ENCODE data around the gene PDGFD.

PDGFD gene

GRCh38 chr11:104064034-104064630 lies 99.8 kb downstream of the PDGFD start:
- no peaks in the 10 kb centered on the region for H3K9me3 ChIP-seq (ENCODE audit: insufficient read depth, low read depth, low read length)
- H3K4me1 ChIP-seq (ENCODE audit: insufficient read depth, low read length) = peaks cover 5% of the 10 kb centered on the region; the same call in 1 of the 2 replicates
- no peak overlapping the region for H3K27ac ChIP-seq (ENCODE audit: low read length)
- H3K4me3 ChIP-seq (ENCODE audit: low read length) = no peak overlapping the region
- no peaks in the 10 kb centered on the region for H3K27me3 ChIP-seq (ENCODE audit: insufficient read depth, low read length)
- no peak overlapping the region for H3K9ac ChIP-seq (ENCODE audit: low read depth, low read length)
- no peaks in the 10 kb centered on the region for H3K36me3 ChIP-seq (ENCODE audit: insufficient read depth, low read depth, low read length)

DNA sequence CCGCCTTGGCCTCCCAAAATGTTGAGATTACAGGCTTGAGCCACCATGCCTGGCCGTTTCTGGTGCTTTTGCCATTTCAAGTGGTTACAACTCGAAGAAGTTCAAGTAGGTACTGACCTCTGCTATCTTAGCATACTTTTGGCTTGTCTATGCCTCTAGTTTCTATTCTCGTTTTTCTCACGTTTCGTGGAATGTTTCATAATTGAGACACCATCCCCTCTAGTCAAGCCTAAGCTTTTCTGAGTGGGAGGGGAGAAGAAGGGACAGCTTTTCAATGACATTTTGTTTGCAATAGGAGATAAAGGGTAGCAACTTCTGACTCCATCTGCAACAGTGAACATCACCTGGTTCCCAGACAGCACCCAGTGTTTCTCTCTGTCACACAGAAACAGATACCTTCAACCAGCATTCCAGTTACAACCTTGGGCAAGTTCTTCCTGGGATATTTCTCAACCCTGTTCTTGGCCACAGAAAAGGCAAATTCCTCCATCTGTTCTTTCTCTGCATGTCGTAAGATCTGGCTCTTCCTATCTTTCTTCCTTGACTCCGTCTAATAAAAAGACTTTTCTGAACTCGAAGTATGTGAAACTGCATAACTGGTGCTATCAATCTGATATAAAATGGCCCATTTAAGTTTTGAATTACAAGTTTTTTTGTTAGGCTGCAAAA lies 102.0 kb downstream of the PDGFD start:
- H3K9me3 ChIP-seq (ENCODE audit: insufficient read depth, low read depth, low read length) = no peaks in the 10 kb centered on the region
- H3K4me1 ChIP-seq (ENCODE audit: insufficient read depth, low read length) = peaks cover 5% of the 10 kb centered on the region; the same call in 1 of the 2 replicates
- no peak overlapping the region for H3K4me3 ChIP-seq (ENCODE audit: low read length)

GRCh38 chr11:104060820-104061219 lies 103.1 kb downstream of the PDGFD start:
- H3K4me1 ChIP-seq (ENCODE audit: insufficient read depth, low read length) = peaks cover 5% of the 10 kb centered on the region; the same call in 1 of the 2 replicates
- H3K9me3 ChIP-seq (ENCODE audit: insufficient read depth, low read depth, low read length) = no peaks in the 10 kb centered on the region
- H3K4me3 ChIP-seq (ENCODE audit: low read length) = no peak overlapping the region
- no peaks in the 10 kb centered on the region for H3K27me3 ChIP-seq (ENCODE audit: insufficient read depth, low read length)
- H3K36me3 ChIP-seq (ENCODE audit: insufficient read depth, low read depth, low read length) = no peaks in the 10 kb centered on the region
- H3K27ac ChIP-seq (ENCODE audit: low read length) = no peak overlapping the region
- no peak overlapping the region for H3K9ac ChIP-seq (ENCODE audit: low read depth, low read length)

More for the DNA sequence above, 102.0 kb downstream of the PDGFD start:
- Histone ChIP-seq H3K9ac (ENCODE audit: low read depth, low read length) (no peak overlapping the region), H3K27ac (ENCODE audit: low read length) (no peak overlapping the region), H3K36me3 (ENCODE audit: insufficient read depth, low read depth, low read length) (no peaks in the 10 kb centered on the region), H3K27me3 (ENCODE audit: insufficient read depth, low read length) (no peaks in the 10 kb centered on the region)

GRCh38 chr11:104060004-104060794 lies 103.7 kb downstream of the PDGFD start:
- Histone ChIP-seq H3K36me3 (ENCODE audit: insufficient read depth, low read depth, low read length) (no peaks in the 10 kb centered on the region), H3K27me3 (ENCODE audit: insufficient read depth, low read length) (no peaks in the 10 kb centered on the region), H3K27ac (ENCODE audit: low read length) (peak overlapping the region; percentile 6)

GRCh38 chr11:104058680-104059079 lies 105.3 kb downstream of the PDGFD start:
- peaks cover 5% of the 10 kb centered on the region; the same call in 1 of the 2 replicates for H3K4me1 ChIP-seq (ENCODE audit: insufficient read depth, low read length)

More at GRCh38 chr11:104060004-104060794, 103.7 kb downstream of the PDGFD start:
- Histone ChIP-seq H3K9ac (ENCODE audit: low read depth, low read length) (no peak overlapping the region), H3K9me3 (ENCODE audit: insufficient read depth, low read depth, low read length) (no peaks in the 10 kb centered on the region), H3K4me1 (ENCODE audit: insufficient read depth, low read length) (peaks cover 5% of the 10 kb centered on the region; the same call in 1 of the 2 replicates), H3K4me3 (ENCODE audit: low read length) (no peak overlapping the region)

GRCh38 chr11:104057908-104058307 lies 106.0 kb downstream of the PDGFD start:
- Histone ChIP-seq H3K4me3 (ENCODE audit: low read length) (no peak overlapping the region), H3K9me3 (ENCODE audit: insufficient read depth, low read depth, low read length) (no peaks in the 10 kb centered on the region), H3K9ac (ENCODE audit: low read depth, low read length) (no peak overlapping the region), H3K4me1 (ENCODE audit: insufficient read depth, low read length) (peaks cover 5% of the 10 kb centered on the region; the same call in 1 of the 2 replicates), H3K36me3 (ENCODE audit: insufficient read depth, low read depth, low read length) (no peaks in the 10 kb centered on the region), H3K27me3 (ENCODE audit: insufficient read depth, low read length) (no peaks in the 10 kb centered on the region), H3K27ac (ENCODE audit: low read length) (no peak overlapping the region)

More at GRCh38 chr11:104058680-104059079, 105.3 kb downstream of the PDGFD start:
- H3K27ac ChIP-seq (ENCODE audit: low read length) = no peak overlapping the region
- no peaks in the 10 kb centered on the region for H3K27me3 ChIP-seq (ENCODE audit: insufficient read depth, low read length)
- no peak overlapping the region for H3K9ac ChIP-seq (ENCODE audit: low read depth, low read length)
- H3K9me3 ChIP-seq (ENCODE audit: insufficient read depth, low read depth, low read length) = no peaks in the 10 kb centered on the region
- H3K4me3 ChIP-seq (ENCODE audit: low read length) = no peak overlapping the region
- H3K36me3 ChIP-seq (ENCODE audit: insufficient read depth, low read depth, low read length) = no peaks in the 10 kb centered on the region

DNA sequence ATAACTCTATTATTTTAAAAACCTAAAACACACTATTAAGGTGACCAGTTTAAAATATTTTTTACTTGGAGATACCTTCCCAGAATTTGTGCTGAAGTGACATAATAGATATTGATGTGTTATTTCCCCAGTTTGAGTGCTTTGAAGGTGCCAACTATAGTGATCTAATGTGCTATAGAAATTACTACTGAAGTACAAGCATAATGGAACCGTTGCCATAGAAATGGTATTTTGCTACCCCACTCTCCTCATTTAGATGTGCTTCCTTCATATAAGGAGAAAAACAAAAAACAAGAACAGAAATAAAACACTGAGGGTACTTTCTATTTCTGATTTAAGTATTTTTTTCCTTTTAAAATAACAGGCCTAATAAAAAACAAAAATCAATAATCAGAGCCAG lies 108.4 kb downstream of the PDGFD start:
- Histone ChIP-seq H3K36me3 (ENCODE audit: insufficient read depth, low read depth, low read length) (no peaks in the 10 kb centered on the region), H3K4me3 (ENCODE audit: low read length) (no peak overlapping the region), H3K9me3 (ENCODE audit: insufficient read depth, low read depth, low read length) (no peaks in the 10 kb centered on the region), H3K4me1 (ENCODE audit: insufficient read depth, low read length) (peaks cover 8% of the 10 kb centered on the region; the same call in 1 of the 2 replicates), H3K27me3 (ENCODE audit: insufficient read depth, low read length) (no peaks in the 10 kb centered on the region), H3K9ac (ENCODE audit: low read depth, low read length) (no peak overlapping the region), H3K27ac (ENCODE audit: low read length) (no peak overlapping the region)

GRCh38 chr11:104054911-104055529 lies 108.9 kb downstream of the PDGFD start:
- no peak overlapping the region for H3K27ac ChIP-seq (ENCODE audit: low read length)
- H3K27me3 ChIP-seq (ENCODE audit: insufficient read depth, low read length) = no peaks in the 10 kb centered on the region
- no peaks in the 10 kb centered on the region for H3K36me3 ChIP-seq (ENCODE audit: insufficient read depth, low read depth, low read length)
- H3K9me3 ChIP-seq (ENCODE audit: insufficient read depth, low read depth, low read length) = no peaks in the 10 kb centered on the region
- H3K4me1 ChIP-seq (ENCODE audit: insufficient read depth, low read length) = peaks cover 3% of the 10 kb centered on the region; the same call in 1 of the 2 replicates
- no peak overlapping the region for H3K9ac ChIP-seq (ENCODE audit: low read depth, low read length)
- H3K4me3 ChIP-seq (ENCODE audit: low read length) = no peak overlapping the region

- no peak overlapping the region for H3K9ac ChIP-seq (ENCODE audit: low read depth, low read length)
- H3K4me1 ChIP-seq (ENCODE audit: insufficient read depth, low read length) = peaks cover 3% of the 10 kb centered on the region; the same call in 1 of the 2 replicates
- no peak overlapping the region for H3K27ac ChIP-seq (ENCODE audit: low read length)
- no peaks in the 10 kb centered on the region for H3K36me3 ChIP-seq (ENCODE audit: insufficient read depth, low read depth, low read length)
- H3K4me3 ChIP-seq (ENCODE audit: low read length) = no peak overlapping the region
- no peaks in the 10 kb centered on the region for H3K27me3 ChIP-seq (ENCODE audit: insufficient read depth, low read length)
- H3K9me3 ChIP-seq (ENCODE audit: insufficient read depth, low read depth, low read length) = no peaks in the 10 kb centered on the region
Observed at GRCh38 chr11:104053743-104054478, 110.0 kb downstream of the PDGFD start.

- H3K4me1 ChIP-seq (ENCODE audit: insufficient read depth, low read length) = peaks cover 3% of the 10 kb centered on the region; the same call in 1 of the 2 replicates
- H3K36me3 ChIP-seq (ENCODE audit: insufficient read depth, low read depth, low read length) = no peaks in the 10 kb centered on the region
- H3K27me3 ChIP-seq (ENCODE audit: insufficient read depth, low read length) = no peaks in the 10 kb centered on the region
- no peak overlapping the region for H3K27ac ChIP-seq (ENCODE audit: low read length)
- no peak overlapping the region for H3K9ac ChIP-seq (ENCODE audit: low read depth, low read length)
- no peak overlapping the region for H3K4me3 ChIP-seq (ENCODE audit: low read length)
- no peaks in the 10 kb centered on the region for H3K9me3 ChIP-seq (ENCODE audit: insufficient read depth, low read depth, low read length)
Observed at GRCh38 chr11:104051778-104052177, 112.2 kb downstream of the PDGFD start.

- Histone ChIP-seq H3K36me3 (ENCODE audit: insufficient read depth, low read depth, low read length) (no peaks in the 10 kb centered on the region), H3K4me3 (ENCODE audit: low read length) (no peak overlapping the region), H3K27me3 (ENCODE audit: insufficient read depth, low read length) (no peaks in the 10 kb centered on the region), H3K9me3 (ENCODE audit: insufficient read depth, low read depth, low read length) (no peaks in the 10 kb centered on the region), H3K4me1 (ENCODE audit: insufficient read depth, low read length) (peaks cover 3% of the 10 kb centered on the region; the same call in 1 of the 2 replicates), H3K27ac (ENCODE audit: low read length) (no peak overlapping the region), H3K9ac (ENCODE audit: low read depth, low read length) (no peak overlapping the region)
Observed at GRCh38 chr11:104049116-104049515, 114.8 kb downstream of the PDGFD start.

All from iPS-20b (cell line).